HCT116 (cell line): ENCODE data around the gene HEATR5A. TPM values are rescaled to one million over a fixed set of nuclear protein-coding genes. Genes with fewer than 3 reads are reported as not detected.

Experiments used
- ATAC-seq: fragments of 200-7000 bp; cut with Tn5 transposase; 2 replicates; pipeline ENCODE4 v1.9.1; 2020; ENCODE audit warnings: mild to moderate bottlenecking, moderate library complexity
- BruUV-seq: library from RNA; stranded (reverse); fragments of 400-500 nt; replicated peaks from 2 replicates; lab custom pipeline; 2021; lab: Mats Ljungman, UMichigan
- CTCF ChIA-PET: fragments of 300-600 bp; sonication (Branson Sonifier 250); formaldehyde crosslinking; loops from one replicate; lab custom pipeline; 2021; ENCODE audit warnings: antibody characterized with exemption; lab: Charles Lee
- POLR2A ChIA-PET: fragments of 300-600, 350-600 bp; sonication (Branson Sonifier 250); formaldehyde crosslinking; loops from one replicate; lab custom pipeline; 2021; ENCODE audit warnings: antibody characterized with exemption; lab: Charles Lee
- RAD21 ChIA-PET, 2 experiments: fragments of 300-600 bp; sonication (Branson Sonifier 250); formaldehyde crosslinking; loops; one replicate each; lab custom pipeline; 2023; ENCODE audit warnings: low total read pairs in 2 of 2; ENCODE audit not compliant: uncharacterized antibody in 2 of 2, unreplicated experiment in 2 of 2, low non-redundant PET in 1 of 2; lab: Charles Lee
- DNase-seq: peaks from one replicate; pipeline ENCODE4 v3.0.0-alpha.2; 2010; ENCODE audit warnings: low read depth, low spot score
- H2AFZ ChIP-seq: fragments of 200-600 bp; shearing (Covaris generic), sonication (generic); 2 replicates; pipeline ENCODE4 v1.6.1; 2017; ENCODE audit warnings: low read depth, mixed run types, mixed read lengths, antibody characterized with exemption, low read length; ENCODE audit not compliant: poor library complexity, severe bottlenecking
- H3K27ac ChIP-seq: 2 replicates; pipeline ENCODE4 v1.5.1; 2012; ENCODE audit warnings: low read depth, low read length
- H3K27me3 ChIP-seq: fragments of 200-600 bp; sonication (generic); 2 replicates; pipeline ENCODE4 v1.6.1; 2016; ENCODE audit warnings: mixed run types, low read length, mixed read lengths; ENCODE audit not compliant: insufficient read depth
- H3K36me3 ChIP-seq, 2 experiments: fragments of 200-500 bp in 1 of 2; fragments of 200-600 bp in 1 of 2; sonication (Bioruptor generic) in 1 of 2; sonication (generic) in 1 of 2; 2 replicates each; pipeline versions ENCODE4 v1.5.1 to v1.6.1; 2014 to 2016; ENCODE audit warnings: low read length in 2 of 2, inconsistent platforms in 1 of 2, mixed read lengths in 1 of 2, mixed run types in 1 of 2; ENCODE audit not compliant: insufficient read depth in 2 of 2, control insufficient read depth in 1 of 2
- H3K4me1 ChIP-seq, 2 experiments: fragments of 200-600 bp in 1 of 2; sonication (generic) in 1 of 2; 2 replicates each; pipeline versions ENCODE4 v1.5.1 to v1.6.1; 2012 to 2017; ENCODE audit warnings: low read length in 2 of 2, inconsistent platforms in 1 of 2, mild to moderate bottlenecking in 1 of 2, mixed read lengths in 1 of 2, mixed run types in 1 of 2, moderate library complexity in 1 of 2; ENCODE audit not compliant: insufficient read depth in 2 of 2, control insufficient read depth in 1 of 2
- H3K4me2 ChIP-seq: fragments of 200-600 bp; sonication (generic); 2 replicates; pipeline ENCODE4 v1.6.1; 2017; ENCODE audit warnings: mixed run types, low read length, mixed read lengths
- H3K4me3 ChIP-seq, 2 experiments: fragments of 200-600 bp in 1 of 2; sonication (generic) in 1 of 2; replicated peaks in 1 of 2; 2 replicates each; pipeline ENCODE4 v1.5.1; 2011 to 2016; ENCODE audit warnings: low read length in 2 of 2, control low read depth in 1 of 2, low read depth in 1 of 2, mild to moderate bottlenecking in 1 of 2, mixed read lengths in 1 of 2, mixed run types in 1 of 2
- H3K79me2 ChIP-seq: fragments of 200-600 bp; sonication (generic); 2 replicates; pipeline ENCODE4 v1.6.1; 2017; ENCODE audit warnings: mild to moderate bottlenecking, mixed run types, low read length, moderate library complexity, mixed read lengths; ENCODE audit not compliant: insufficient read depth
- H3K9ac ChIP-seq: fragments of 200-600 bp; sonication (generic); 2 replicates; pipeline ENCODE4 v1.6.1; 2016; ENCODE audit warnings: low read length, mixed read lengths
- H3K9me2 ChIP-seq: fragments of 200-600 bp; sonication (generic), shearing (Covaris generic); 2 replicates; pipeline ENCODE4 v1.6.1; 2017; ENCODE audit warnings: mixed run types, mild to moderate bottlenecking, moderate library complexity; ENCODE audit not compliant: insufficient read depth
- H3K9me3 ChIP-seq, 2 experiments: fragments of 200-500 bp in 1 of 2; fragments of 200-600 bp in 1 of 2; sonication (Bioruptor generic) in 1 of 2; sonication (generic) in 1 of 2; 2 replicates each; pipeline ENCODE4 v1.6.1; 2014 to 2017; ENCODE audit warnings: low read length in 2 of 2, mixed read lengths in 2 of 2, inconsistent platforms in 1 of 2, low read depth in 1 of 2, mild to moderate bottlenecking in 1 of 2, mixed run types in 1 of 2, moderate library complexity in 1 of 2; ENCODE audit not compliant: control insufficient read depth in 1 of 2, insufficient read depth in 1 of 2
- H4K20me1 ChIP-seq: fragments of 200-600 bp; sonication (generic), shearing (Covaris generic); 2 replicates; pipeline ENCODE4 v1.6.1; 2017; ENCODE audit warnings: mixed run types, mild to moderate bottlenecking, moderate library complexity; ENCODE audit not compliant: insufficient read depth
- CEBPB ChIP-seq: IDR thresholded peaks from 2 replicates; pipeline ENCODE4 v1.6.1; 2012; ENCODE audit warnings: low read depth
- JUND ChIP-seq: IDR thresholded peaks from 2 replicates; pipeline ENCODE4 v1.6.1; 2012
- POLR2A ChIP-seq: IDR thresholded peaks from 2 replicates; pipeline ENCODE4 v1.7.0; 2011; ENCODE audit warnings: borderline replicate concordance; ENCODE audit not compliant: insufficient read depth, insufficient read length; ENCODE audit errors: extremely low read depth
- RAD21 ChIP-seq: IDR thresholded peaks from 2 replicates; pipeline ENCODE4 v1.6.1; 2012; ENCODE audit warnings: low read depth, mild to moderate bottlenecking
- SIN3A ChIP-seq: IDR thresholded peaks from 2 replicates; pipeline ENCODE4 v1.6.1; 2012; ENCODE audit warnings: low read depth
- SRF ChIP-seq: IDR thresholded peaks from 2 replicates; pipeline ENCODE4 v1.6.1; 2012; ENCODE audit warnings: low read depth
- TCF7L2 ChIP-seq: IDR thresholded peaks from 2 replicates; pipeline ENCODE4 v1.7.0; 2011; ENCODE audit warnings: borderline replicate concordance, inconsistent platforms; ENCODE audit not compliant: insufficient read depth, insufficient read length; ENCODE audit errors: extremely low read depth
- ZNF274 ChIP-seq: fragments of 200-500 bp; sonication (Bioruptor generic); IDR thresholded peaks from 2 replicates; pipeline ENCODE4 v1.6.1; 2014; ENCODE audit warnings: mild to moderate bottlenecking, low read depth, low read length, inconsistent platforms
- intact Hi-C: fragments of 100-400 bp; cut with micrococcal nuclease; formaldehyde crosslinking; loops from 2 replicates; pipeline ENCODE4 v1.10.0; 2022
- total RNA-seq: library from RNA; stranded (reverse); gene quantifications from one replicate; pipeline ENCODE4 v1.2.1, GENCODE V29; 2021; ENCODE audit not compliant: unreplicated experiment
- TF ChIP-seq, protein P1 (sequence below), 3 experiments: fragments of 200-600 bp in 1 of 3; sonication (generic) in 1 of 3; IDR thresholded peaks in 2 of 3; conservative IDR thresholded peaks in 1 of 3; 2 replicates each; pipeline ENCODE4 v1.5.1; 2012 to 2017; ENCODE audit warnings: low read depth in 2 of 3, low read length in 2 of 3, antibody characterized with exemption in 1 of 3, borderline replicate concordance in 1 of 3, control low read depth in 1 of 3, mild to moderate bottlenecking in 1 of 3, mixed read lengths in 1 of 3, mixed run types in 1 of 3, moderate library complexity in 1 of 3; ENCODE audit not compliant: insufficient read depth in 1 of 3
- TF ChIP-seq, protein P2 (sequence below): IDR thresholded peaks from 2 replicates; pipeline ENCODE4 v1.6.1; 2012
- TF ChIP-seq, protein P3 (sequence below): IDR thresholded peaks from 2 replicates; pipeline ENCODE4 v1.6.1; 2011; ENCODE audit warnings: mild to moderate bottlenecking, low read length, moderate library complexity; ENCODE audit not compliant: insufficient replicate concordance; ENCODE audit errors: extremely low read depth

The HEATR5A gene
- total RNA-seq, 1 experiment from 2014 or later: 20.9 TPM

DNA sequence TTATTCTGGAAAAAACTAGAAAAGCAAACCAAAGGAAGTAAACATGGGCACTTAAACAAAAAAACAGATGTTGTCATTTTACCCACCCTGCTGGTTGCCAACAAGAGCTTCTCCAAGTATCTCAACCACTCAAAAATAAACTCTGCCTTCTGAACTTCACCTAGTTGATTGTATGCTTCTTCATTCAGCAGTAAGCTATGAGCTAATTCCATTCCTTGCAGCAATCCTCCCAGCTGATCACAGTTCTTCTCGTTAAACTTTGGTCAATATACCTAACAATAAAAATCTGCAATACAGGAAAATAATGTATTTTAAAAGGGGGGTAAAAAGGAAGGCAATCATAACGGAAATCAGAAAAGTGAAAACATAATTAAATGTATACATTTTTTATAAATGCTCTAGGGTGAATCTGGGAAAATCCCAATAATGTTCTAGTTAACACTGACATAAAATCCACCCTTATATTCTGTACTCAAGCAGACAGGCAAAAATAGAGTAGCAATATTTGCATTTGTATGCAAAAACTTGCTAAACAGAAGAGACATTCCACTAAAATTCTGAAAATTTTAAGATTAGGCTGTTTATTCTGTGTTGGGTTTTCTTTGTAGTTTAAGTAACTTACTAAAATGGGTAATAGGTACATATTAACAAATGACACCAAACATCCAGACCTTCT, 17.4 kb downstream of the HEATR5A start (continued):
- TF ChIP-seq, protein P1, sequence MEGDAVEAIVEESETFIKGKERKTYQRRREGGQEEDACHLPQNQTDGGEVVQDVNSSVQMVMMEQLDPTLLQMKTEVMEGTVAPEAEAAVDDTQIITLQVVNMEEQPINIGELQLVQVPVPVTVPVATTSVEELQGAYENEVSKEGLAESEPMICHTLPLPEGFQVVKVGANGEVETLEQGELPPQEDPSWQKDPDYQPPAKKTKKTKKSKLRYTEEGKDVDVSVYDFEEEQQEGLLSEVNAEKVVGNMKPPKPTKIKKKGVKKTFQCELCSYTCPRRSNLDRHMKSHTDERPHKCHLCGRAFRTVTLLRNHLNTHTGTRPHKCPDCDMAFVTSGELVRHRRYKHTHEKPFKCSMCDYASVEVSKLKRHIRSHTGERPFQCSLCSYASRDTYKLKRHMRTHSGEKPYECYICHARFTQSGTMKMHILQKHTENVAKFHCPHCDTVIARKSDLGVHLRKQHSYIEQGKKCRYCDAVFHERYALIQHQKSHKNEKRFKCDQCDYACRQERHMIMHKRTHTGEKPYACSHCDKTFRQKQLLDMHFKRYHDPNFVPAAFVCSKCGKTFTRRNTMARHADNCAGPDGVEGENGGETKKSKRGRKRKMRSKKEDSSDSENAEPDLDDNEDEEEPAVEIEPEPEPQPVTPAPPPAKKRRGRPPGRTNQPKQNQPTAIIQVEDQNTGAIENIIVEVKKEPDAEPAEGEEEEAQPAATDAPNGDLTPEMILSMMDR (IDR thresholded peaks at IDR 0.05 in 2 of 3, conservative IDR thresholded peaks at IDR 0.05 in 1 of 3; ENCODE audit: borderline replicate concordance in 1 of 3, insufficient read depth in 1 of 3, low read depth in 2 of 3, low read length in 2 of 3): no peak
- TF ChIP-seq JUND: no peak
- no peak for TF ChIP-seq POLR2A
- no peak for TF ChIP-seq RAD21
- no peak for TF ChIP-seq ZNF274
- no peak for TF ChIP-seq TCF7L2
- TF ChIP-seq, protein P2, sequence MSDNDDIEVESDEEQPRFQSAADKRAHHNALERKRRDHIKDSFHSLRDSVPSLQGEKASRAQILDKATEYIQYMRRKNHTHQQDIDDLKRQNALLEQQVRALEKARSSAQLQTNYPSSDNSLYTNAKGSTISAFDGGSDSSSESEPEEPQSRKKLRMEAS: no peak
- TF ChIP-seq, all 23 proteins: peak for 0

DNA sequence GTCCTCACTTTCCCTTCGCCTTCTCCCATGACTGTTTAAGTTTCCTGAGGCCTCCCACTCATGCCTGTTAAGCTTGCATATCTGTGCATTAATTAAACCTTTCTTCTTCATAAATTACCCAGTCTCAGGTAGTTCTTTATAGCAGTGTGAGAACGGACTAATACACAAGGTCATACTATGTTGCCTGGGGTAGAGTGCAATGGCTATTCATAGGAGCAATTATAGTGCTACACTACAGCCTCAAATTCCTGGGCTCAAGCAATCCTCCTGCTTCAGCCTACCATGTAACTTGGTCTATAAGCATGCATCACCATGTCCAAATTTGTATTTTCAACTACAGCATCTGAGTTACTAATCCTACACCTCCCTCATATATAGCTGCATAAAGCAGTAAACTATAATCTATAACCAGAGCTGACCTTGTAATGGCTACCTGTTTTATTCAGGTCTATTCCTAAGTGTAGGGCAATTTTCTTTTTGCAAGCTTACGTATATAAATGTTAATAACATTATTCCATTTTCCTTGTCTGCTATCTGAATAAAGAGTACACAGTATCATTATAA, 18.9 kb downstream of the HEATR5A start:
- Histone ChIP-seq H3K36me3 (no peaks in the 10 kb centered on the region), H4K20me1 (no peaks in the 10 kb centered on the region), H3K9ac (no peak overlapping the region), H3K9me3 (no peaks in the 10 kb centered on the region), H3K79me2 (no peaks in the 10 kb centered on the region), H3K27ac (no peak overlapping the region), H2AFZ (no peak overlapping the region), H3K9me2 (no peaks in the 10 kb centered on the region), H3K4me3 (no peak overlapping the region), H3K4me1 (no peaks in the 10 kb centered on the region), H3K4me2 (no peak overlapping the region), H3K27me3 (no peaks in the 10 kb centered on the region)
- ChIA-PET CTCF (no interaction called here), POLR2A (interaction anchor here (1.4 kb wide), 1 partner anchor 19 kb away, joined by 4 read pairs; the partner anchor contains the start of gene HEATR5A), RAD21 (no interaction called here)
- BruUV-seq: no TSS peak
- no peak for TF ChIP-seq SRF
- no peak for TF ChIP-seq SIN3A
- TF ChIP-seq, protein P3, sequence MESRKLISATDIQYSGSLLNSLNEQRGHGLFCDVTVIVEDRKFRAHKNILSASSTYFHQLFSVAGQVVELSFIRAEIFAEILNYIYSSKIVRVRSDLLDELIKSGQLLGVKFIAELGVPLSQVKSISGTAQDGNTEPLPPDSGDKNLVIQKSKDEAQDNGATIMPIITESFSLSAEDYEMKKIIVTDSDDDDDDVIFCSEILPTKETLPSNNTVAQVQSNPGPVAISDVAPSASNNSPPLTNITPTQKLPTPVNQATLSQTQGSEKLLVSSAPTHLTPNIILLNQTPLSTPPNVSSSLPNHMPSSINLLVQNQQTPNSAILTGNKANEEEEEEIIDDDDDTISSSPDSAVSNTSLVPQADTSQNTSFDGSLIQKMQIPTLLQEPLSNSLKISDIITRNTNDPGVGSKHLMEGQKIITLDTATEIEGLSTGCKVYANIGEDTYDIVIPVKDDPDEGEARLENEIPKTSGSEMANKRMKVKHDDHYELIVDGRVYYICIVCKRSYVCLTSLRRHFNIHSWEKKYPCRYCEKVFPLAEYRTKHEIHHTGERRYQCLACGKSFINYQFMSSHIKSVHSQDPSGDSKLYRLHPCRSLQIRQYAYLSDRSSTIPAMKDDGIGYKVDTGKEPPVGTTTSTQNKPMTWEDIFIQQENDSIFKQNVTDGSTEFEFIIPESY: no peak
- no peak for TF ChIP-seq CEBPB
- no peak for TF ChIP-seq POLR2A
- no peak for ATAC-seq
- intact Hi-C loops: no loop called here
- no peak for DNase-seq
